Measurements from ENCODE around the gene PRLR. TPM values are rescaled to one million over a fixed set of nuclear protein-coding genes. Genes with fewer than 3 reads are reported as not detected.

Gene PRLR
- total and polyA plus RNA-seq, 9 of the 15 experiments (the other 6 are each of a cell fraction or from before 2014, with no cell fraction given), result 0.02 TPM; not detected in 8

GRCh38 chr5:35131723-35132122, 98.6 kb downstream of the PRLR start:
- DNase-seq (ENCODE audit: extremely low read depth in 1 of 4, low spot score in 3 of 4), result no peak
- no peak overlapping the region for H3K4me3 ChIP-seq
- no peak for ATAC-seq
- no peak overlapping the region for H3K9ac ChIP-seq (ENCODE audit: insufficient read depth in 1 of 2, low read depth in 2 of 2, low read length in 2 of 2)
- ChIA-PET CTCF (ENCODE audit: low intra/inter-chr PET ratio) (no interaction called here), POLR2A (interaction anchor here (0.6 kb wide), 1 partner anchor 911 kb away, joined by 3 read pairs; no protein-coding TSS in a partner anchor)
- BruUV-seq (replicated peaks), result no TSS peak
- in situ Hi-C loops (cut with MboI), result no loop called here
- H3K27me3 ChIP-seq (ENCODE audit: control insufficient read depth in 2 of 2, insufficient read depth in 2 of 2, low read length in 2 of 2), result peaks cover 0 to 13% of the 10 kb centered on the region in 2 experiments; a peak in 2 of 5 replicates
- intact Hi-C loops (cut with micrococcal nuclease), result no loop called here
- no peaks in the 10 kb centered on the region for H3K9me1 ChIP-seq (ENCODE audit: control insufficient read depth, insufficient read depth, low read length)
- H3K36me3 ChIP-seq (ENCODE audit: control insufficient read depth, insufficient read depth, low read length), result no peaks in the 10 kb centered on the region
- H3K4me1 ChIP-seq (replicated peaks in 1 of 2; ENCODE audit: control insufficient read depth in 2 of 2, insufficient read depth in 2 of 2, low read length in 2 of 2), result no peaks in the 10 kb centered on the region
- no peak overlapping the region for H3K4me2 ChIP-seq (ENCODE audit: insufficient read depth, low read length)
- TF ChIP-seq ELF1 (tag; IDR thresholded peaks at IDR 0.05) (no peak), NFIX (CRISPR knock-in tag; IDR thresholded peaks at IDR 0.05; ENCODE audit: low read depth) (no peak), HDAC2 (IDR thresholded peaks at IDR 0.05) (no peak), ZNF695 (CRISPR knock-in tag; IDR thresholded peaks at IDR 0.05) (no peak), RBM39 (optimal IDR thresholded peaks at IDR 0.05; ENCODE audit: low read depth, low read length) (no peak), XRCC5 (IDR thresholded peaks at IDR 0.05; ENCODE audit: low read depth, low read length) (no peak), ZSCAN29 (IDR thresholded peaks at IDR 0.05) (no peak), RUNX1 (IDR thresholded peaks at IDR 0.05; ENCODE audit: low read depth) (no peak), ZNF212 (CRISPR knock-in tag; IDR thresholded peaks at IDR 0.05) (no peak), YY1 (IDR thresholded peaks at IDR 0.05; ENCODE audit: borderline replicate concordance in 1 of 3, control insufficient read depth in 1 of 3, extremely low read depth in 1 of 3, insufficient read depth in 3 of 3, insufficient read length in 1 of 3, insufficient replicate concordance in 2 of 3, low read depth in 1 of 3, low read length in 2 of 3) (no peak), MXI1 (IDR thresholded peaks at IDR 0.05; ENCODE audit: low read depth, low read length) (no peak), KLF1 (tag; IDR thresholded peaks at IDR 0.05) (no peak)
- no peak overlapping the region for H2AFZ ChIP-seq (ENCODE audit: low read depth, low read length)
- no peak overlapping the region for H3K27ac ChIP-seq (ENCODE audit: extremely low read depth, low read depth, low read length)
- FAIRE-seq, result no peak
- no peaks in the 10 kb centered on the region for H4K20me1 ChIP-seq (replicated peaks; ENCODE audit: control insufficient read depth, insufficient read depth, low read length)
- H3K9me3 ChIP-seq (replicated peaks; ENCODE audit: control insufficient read depth, insufficient read depth, low read depth, low read length), result no peaks in the 10 kb centered on the region
- no peaks in the 10 kb centered on the region for H3K79me2 ChIP-seq (ENCODE audit: control insufficient read depth, insufficient read depth, low read length)

Measured in K562 (cell line).